ENCODE data around the gene HNF1A. TPM values are rescaled to one million over a fixed set of nuclear protein-coding genes. Genes with fewer than 3 reads are reported as not detected.

Gene HNF1A
- total and polyA plus RNA-seq, 2 donors (not counting 1 experiment from before 2014, with no cell fraction given): not detected

GRCh38 chr12:120936197-120936596 lies 42.1 kb upstream of the HNF1A start:
- no peaks in the 10 kb centered on the region for H3K9me3 ChIP-seq (ENCODE audit: control insufficient read depth, insufficient read depth, low read depth, low read length)
- H3K4me2 ChIP-seq (ENCODE audit: extremely low read depth, insufficient read depth, low read length): no peak overlapping the region
- no peaks in the 10 kb centered on the region for H3K36me3 ChIP-seq (ENCODE audit: control insufficient read depth, insufficient read depth, low read length)
- no peak overlapping the region for H3K9ac ChIP-seq (ENCODE audit: insufficient read depth, low read length)
- H4K20me1 ChIP-seq (ENCODE audit: control insufficient read depth, extremely low read depth, insufficient read depth, low read length): no peaks in the 10 kb centered on the region
- no peak for DNase-seq (ENCODE audit: low read depth in 2 of 2)
- H3K4me3 ChIP-seq (replicated peaks in 1 of 4; ENCODE audit: control extremely low read depth in 1 of 4, insufficient read depth in 1 of 4, low read depth in 3 of 4, low read length in 4 of 4): no peak overlapping the region
- no peak overlapping the region for H2AFZ ChIP-seq (ENCODE audit: low read length)
- H3K27ac ChIP-seq (ENCODE audit: insufficient read depth, low read length): no peak overlapping the region
- no peaks in the 10 kb centered on the region for H3K79me2 ChIP-seq (ENCODE audit: control insufficient read depth, insufficient read depth, low read length)
- H3K27me3 ChIP-seq (ENCODE audit: control insufficient read depth, insufficient read depth, low read length): no peaks in the 10 kb centered on the region
- H3K4me1 ChIP-seq (ENCODE audit: control insufficient read depth, extremely low read depth, insufficient read depth, low read length): no peaks in the 10 kb centered on the region
- TF ChIP-seq EZH2 (IDR thresholded peaks at IDR 0.05; ENCODE audit: low read length, missing control alignments) (no peak), CTCF (conservative IDR thresholded peaks at IDR 0.05 in 1 of 2, IDR thresholded peaks at IDR 0.05 in 1 of 2; ENCODE audit: low read depth in 1 of 2, low read length in 2 of 2) (no peak)

GRCh38 chr12:120938496-120938895 lies 39.8 kb upstream of the HNF1A start:
- no peaks in the 10 kb centered on the region for H4K20me1 ChIP-seq (ENCODE audit: control insufficient read depth, extremely low read depth, insufficient read depth, low read length)

GRCh38 chr12:120939523-120939922 lies 38.8 kb upstream of the HNF1A start:
- no peaks in the 10 kb centered on the region for H4K20me1 ChIP-seq (ENCODE audit: control insufficient read depth, extremely low read depth, insufficient read depth, low read length)
- no peaks in the 10 kb centered on the region for H3K4me1 ChIP-seq (ENCODE audit: control insufficient read depth, extremely low read depth, insufficient read depth, low read length)
- H3K9ac ChIP-seq (ENCODE audit: insufficient read depth, low read length): no peak overlapping the region
- no peaks in the 10 kb centered on the region for H3K79me2 ChIP-seq (ENCODE audit: control insufficient read depth, insufficient read depth, low read length)
- DNase-seq (ENCODE audit: low read depth in 2 of 2): no peak
- H3K36me3 ChIP-seq (ENCODE audit: control insufficient read depth, insufficient read depth, low read length): no peaks in the 10 kb centered on the region
- H3K9me3 ChIP-seq (ENCODE audit: control insufficient read depth, insufficient read depth, low read depth, low read length): no peaks in the 10 kb centered on the region
- no peak overlapping the region for H3K4me3 ChIP-seq (replicated peaks in 1 of 4; ENCODE audit: control extremely low read depth in 1 of 4, insufficient read depth in 1 of 4, low read depth in 3 of 4, low read length in 4 of 4)
- no peak overlapping the region for H2AFZ ChIP-seq (ENCODE audit: low read length)
- H3K27ac ChIP-seq (ENCODE audit: insufficient read depth, low read length): no peak overlapping the region
- H3K4me2 ChIP-seq (ENCODE audit: extremely low read depth, insufficient read depth, low read length): no peak overlapping the region
- TF ChIP-seq EZH2 (IDR thresholded peaks at IDR 0.05; ENCODE audit: low read length, missing control alignments) (no peak), CTCF (conservative IDR thresholded peaks at IDR 0.05 in 1 of 2, IDR thresholded peaks at IDR 0.05 in 1 of 2; ENCODE audit: low read depth in 1 of 2, low read length in 2 of 2) (no peak)
- peaks cover 2% of the 10 kb centered on the region for H3K27me3 ChIP-seq (ENCODE audit: control insufficient read depth, insufficient read depth, low read length)

More at GRCh38 chr12:120938496-120938895, 39.8 kb upstream of the HNF1A start:
- no peak overlapping the region for H3K4me2 ChIP-seq (ENCODE audit: extremely low read depth, insufficient read depth, low read length)
- no peaks in the 10 kb centered on the region for H3K9me3 ChIP-seq (ENCODE audit: control insufficient read depth, insufficient read depth, low read depth, low read length)
- no peak overlapping the region for H3K27ac ChIP-seq (ENCODE audit: insufficient read depth, low read length)
- H3K79me2 ChIP-seq (ENCODE audit: control insufficient read depth, insufficient read depth, low read length): no peaks in the 10 kb centered on the region
- H3K4me3 ChIP-seq (replicated peaks in 1 of 4; ENCODE audit: control extremely low read depth in 1 of 4, insufficient read depth in 1 of 4, low read depth in 3 of 4, low read length in 4 of 4): no peak overlapping the region
- no peaks in the 10 kb centered on the region for H3K4me1 ChIP-seq (ENCODE audit: control insufficient read depth, extremely low read depth, insufficient read depth, low read length)
- peaks cover 2% of the 10 kb centered on the region for H3K27me3 ChIP-seq (ENCODE audit: control insufficient read depth, insufficient read depth, low read length)
- H3K9ac ChIP-seq (ENCODE audit: insufficient read depth, low read length): no peak overlapping the region
- TF ChIP-seq EZH2 (IDR thresholded peaks at IDR 0.05; ENCODE audit: low read length, missing control alignments) (no peak), CTCF (conservative IDR thresholded peaks at IDR 0.05 in 1 of 2, IDR thresholded peaks at IDR 0.05 in 1 of 2; ENCODE audit: low read depth in 1 of 2, low read length in 2 of 2) (no peak)
- no peak overlapping the region for H2AFZ ChIP-seq (ENCODE audit: low read length)
- DNase-seq (ENCODE audit: low read depth in 2 of 2): no peak
- H3K36me3 ChIP-seq (ENCODE audit: control insufficient read depth, insufficient read depth, low read length): no peaks in the 10 kb centered on the region

All from fibroblast of lung (primary cell).